Neural cell (in vitro differentiated cells): ENCODE measurements around the gene RTN4RL1. TPM values are rescaled to one million over a fixed set of nuclear protein-coding genes. Genes with fewer than 3 reads are reported as not detected.

ENCODE experiments used
- H2AFZ ChIP-seq: fragments of 200-600, 300-800 bp; sonication (generic), shearing (Covaris generic); 2 replicates; pipeline ENCODE4 v1.6.0; 2014; ENCODE audit warnings: low read depth, mild to moderate bottlenecking, antibody characterized with exemption, low read length, moderate library complexity
- H3F3A ChIP-seq: fragments of 200-600 bp; shearing (Covaris generic); 2 replicates; pipeline ENCODE4 v1.6.1; 2016; ENCODE audit warnings: mild to moderate bottlenecking, moderate library complexity, mixed read lengths, antibody characterized with exemption, low read length; ENCODE audit not compliant: insufficient read depth, poor library complexity, severe bottlenecking
- H3K27ac ChIP-seq: fragments of 200-600, 300-800 bp; sonication (generic), shearing (Covaris generic); 2 replicates; pipeline ENCODE4 v1.5.1; 2014; ENCODE audit warnings: mild to moderate bottlenecking, low read length, moderate library complexity
- H3K27me3 ChIP-seq: fragments of 300-800, 200-600 bp; sonication (generic), shearing (Covaris generic); 2 replicates; pipeline ENCODE4 v1.6.0; 2014; ENCODE audit warnings: mild to moderate bottlenecking, low read depth, low read length, moderate library complexity; ENCODE audit not compliant: insufficient read depth
- H3K36me3 ChIP-seq: fragments of 300-800, 200-600 bp; sonication (generic), shearing (Covaris generic); 2 replicates; pipeline ENCODE4 v1.5.1; 2014; ENCODE audit warnings: mild to moderate bottlenecking, antibody characterized with exemption, low read length, moderate library complexity; ENCODE audit not compliant: insufficient read depth
- H3K4me2 ChIP-seq: fragments of 300-800, 200-600 bp; sonication (generic), shearing (Covaris generic); 2 replicates; pipeline ENCODE4 v1.6.0; 2014; ENCODE audit warnings: mild to moderate bottlenecking, low read length
- H3K4me3 ChIP-seq: fragments of 300-800, 200-600 bp; sonication (generic), shearing (Covaris generic); 2 replicates; pipeline ENCODE4 v1.5.1; 2014; ENCODE audit warnings: mild to moderate bottlenecking, low read length, moderate library complexity
- H3K79me2 ChIP-seq: fragments of 200-600 bp; shearing (Covaris generic); replicated peaks from 2 replicates; pipeline ENCODE4 v1.6.0; 2014; ENCODE audit warnings: mild to moderate bottlenecking, low read length, moderate library complexity; ENCODE audit not compliant: insufficient read depth
- H3K9ac ChIP-seq: fragments of 300-800, 200-600 bp; sonication (generic), shearing (Covaris generic); 2 replicates; pipeline ENCODE4 v1.6.1; 2016; ENCODE audit warnings: mild to moderate bottlenecking, low read length, mixed read lengths
- H3K9me2 ChIP-seq: fragments of 200-600 bp; shearing (Covaris generic); 2 replicates; pipeline ENCODE4 v1.6.1; 2016; ENCODE audit warnings: mild to moderate bottlenecking, low read length, mixed read lengths; ENCODE audit not compliant: insufficient read depth
- H3K9me3 ChIP-seq: fragments of 200-600, 300-800 bp; sonication (generic), shearing (Covaris generic); 2 replicates; pipeline ENCODE4 v1.6.1; 2016; ENCODE audit warnings: mild to moderate bottlenecking, mixed run types, low read length, moderate library complexity, mixed read lengths
- H4K20me1 ChIP-seq: fragments of 200-600 bp; shearing (Covaris generic); 2 replicates; pipeline ENCODE4 v1.6.1; 2016; ENCODE audit warnings: mild to moderate bottlenecking, mixed run types; ENCODE audit not compliant: insufficient read depth
- CTCF ChIP-seq: fragments of 450-650 bp; IDR thresholded peaks from 2 replicates; pipeline ENCODE4 v1.5.1; 2014; ENCODE audit warnings: antibody characterized with exemption, mild to moderate bottlenecking, moderate library complexity; ENCODE audit not compliant: poor library complexity, severe bottlenecking
- EP300 ChIP-seq: fragments of 450-650 bp; conservative IDR thresholded peaks from 2 replicates; pipeline ENCODE4 v1.6.1; 2014; ENCODE audit warnings: antibody characterized with exemption, mild to moderate bottlenecking, moderate library complexity; ENCODE audit not compliant: poor library complexity, severe bottlenecking
- EZH2 ChIP-seq: fragments of 200-600, 300-800 bp; shearing (Covaris generic), sonication (generic); IDR thresholded peaks from 2 replicates; pipeline ENCODE4 v1.6.1; 2014; ENCODE audit warnings: antibody characterized with exemption, low read length, borderline replicate concordance, mild to moderate bottlenecking; ENCODE audit not compliant: insufficient read depth, poor library complexity, severe bottlenecking
- MXI1 ChIP-seq: fragments of 450-650 bp; conservative IDR thresholded peaks from 2 replicates; pipeline ENCODE4 v1.6.1; 2014; ENCODE audit warnings: antibody characterized with exemption, mild to moderate bottlenecking; ENCODE audit not compliant: poor library complexity, severe bottlenecking
- POLR2AphosphoS5 ChIP-seq: IDR thresholded peaks from 2 replicates; pipeline ENCODE4 v1.6.1; 2012
- RAD21 ChIP-seq: fragments of 450-650 bp; conservative IDR thresholded peaks from 2 replicates; pipeline ENCODE4 v1.6.1; 2014; ENCODE audit warnings: antibody characterized with exemption, mild to moderate bottlenecking, moderate library complexity
- REST ChIP-seq: IDR thresholded peaks from 2 replicates; pipeline ENCODE4 v1.6.1; 2012; ENCODE audit warnings: borderline replicate concordance
- SMC3 ChIP-seq: fragments of 450-650 bp; conservative IDR thresholded peaks from 2 replicates; pipeline ENCODE4 v1.6.1; 2014; ENCODE audit warnings: antibody characterized with exemption, mild to moderate bottlenecking, moderate library complexity; ENCODE audit not compliant: poor library complexity
- TAF1 ChIP-seq: IDR thresholded peaks from 2 replicates; pipeline ENCODE4 v1.6.1; 2012; ENCODE audit warnings: low read depth
- polyA plus RNA-seq: library from polyadenylated mRNA; depleted of rRNA; stranded (reverse); fragments of >200 nt; gene quantifications from 2 replicates; pipeline ENCODE4 v1.2.3, GENCODE V29; 2014

RTN4RL1 gene
- polyA plus RNA-seq, 1 donor from 2014 or later, result 8.1 TPM

- Histone ChIP-seq H3K9me2 (no peaks in the 10 kb centered on the region), H3K27me3 (no peaks in the 10 kb centered on the region), H3K79me2 (no peaks in the 10 kb centered on the region), H3K9ac (no peak overlapping the region), H3K9me3 (no peaks in the 10 kb centered on the region), H4K20me1 (no peaks in the 10 kb centered on the region), H3K36me3 (no peaks in the 10 kb centered on the region), H3K27ac (no peak overlapping the region), H2AFZ (no peak overlapping the region), H3K4me2 (no peak overlapping the region), H3F3A (no peaks in the 10 kb centered on the region), H3K4me3 (no peak overlapping the region)
- TF ChIP-seq TAF1, result no peak
- no peak for TF ChIP-seq EZH2
- no peak for TF ChIP-seq RAD21
- TF ChIP-seq MXI1, result no peak
- no peak for TF ChIP-seq POLR2AphosphoS5
- no peak for TF ChIP-seq SMC3
- TF ChIP-seq EP300, result no peak
- no peak for TF ChIP-seq REST
- no peak for TF ChIP-seq CTCF
Measured at GRCh38 chr17:2009737-2010136, 15.4 kb downstream of the RTN4RL1 start.

GRCh38 chr17:2008332-2009126, 16.6 kb downstream of the RTN4RL1 start:
- no peak overlapping the region for H3K27ac ChIP-seq
- H3K36me3 ChIP-seq, result no peaks in the 10 kb centered on the region
- no peaks in the 10 kb centered on the region for H3K9me3 ChIP-seq
- H3K27me3 ChIP-seq, result no peaks in the 10 kb centered on the region
- H3K9ac ChIP-seq, result no peak overlapping the region
- no peaks in the 10 kb centered on the region for H3F3A ChIP-seq
- H3K4me3 ChIP-seq, result no peak overlapping the region
- H3K4me2 ChIP-seq, result no peak overlapping the region
- no peaks in the 10 kb centered on the region for H3K9me2 ChIP-seq
- H3K79me2 ChIP-seq, result no peaks in the 10 kb centered on the region
- no peak overlapping the region for H2AFZ ChIP-seq
- TF ChIP-seq POLR2AphosphoS5 (no peak), TAF1 (no peak), EP300 (no peak), EZH2 (no peak), RAD21 (no peak), SMC3 (no peak), REST (no peak), CTCF (no peak), MXI1 (no peak)
- H4K20me1 ChIP-seq, result no peaks in the 10 kb centered on the region
